Right lobe of liver (tissue), 4 donors: ENCODE measurements around the gene THAP4.

Source experiments
- CTCF ChIP-seq, 4 donors: fragments of 200-600 bp in 3 of 4; fragments of 450-650 bp in 1 of 4; IDR thresholded peaks; one replicate each; pipeline versions ENCODE4 v1.5.1 to v1.8.0; 2016 to 2022; ENCODE audit warnings: antibody characterized with exemption in 4 of 4, mild to moderate bottlenecking in 2 of 4
- POLR2A ChIP-seq: fragments of 450-650 bp; IDR thresholded peaks from one replicate; pipeline ENCODE4 v1.6.1; 2017; ENCODE audit warnings: antibody characterized with exemption, mild to moderate bottlenecking
- donor health status: DM: no; HTN: no; CAD: no.
- donor health status: DM: no; HTN: no; CAD: no.
- donor health status: DM: no; HTN: yes; CAD: no.

GRCh38 chr2:241652722-241653121 lies 15.8 kb upstream of the THAP4 start:
- TF ChIP-seq POLR2A, result no peak
- TF ChIP-seq CTCF (IDR thresholded peaks at IDR 0.05), result no peak
